ENCODE results near the gene LPP.
A peak's percentile ranks its signal among the peaks of the same experiment; 100 is the strongest.

Gene LPP

DNA sequence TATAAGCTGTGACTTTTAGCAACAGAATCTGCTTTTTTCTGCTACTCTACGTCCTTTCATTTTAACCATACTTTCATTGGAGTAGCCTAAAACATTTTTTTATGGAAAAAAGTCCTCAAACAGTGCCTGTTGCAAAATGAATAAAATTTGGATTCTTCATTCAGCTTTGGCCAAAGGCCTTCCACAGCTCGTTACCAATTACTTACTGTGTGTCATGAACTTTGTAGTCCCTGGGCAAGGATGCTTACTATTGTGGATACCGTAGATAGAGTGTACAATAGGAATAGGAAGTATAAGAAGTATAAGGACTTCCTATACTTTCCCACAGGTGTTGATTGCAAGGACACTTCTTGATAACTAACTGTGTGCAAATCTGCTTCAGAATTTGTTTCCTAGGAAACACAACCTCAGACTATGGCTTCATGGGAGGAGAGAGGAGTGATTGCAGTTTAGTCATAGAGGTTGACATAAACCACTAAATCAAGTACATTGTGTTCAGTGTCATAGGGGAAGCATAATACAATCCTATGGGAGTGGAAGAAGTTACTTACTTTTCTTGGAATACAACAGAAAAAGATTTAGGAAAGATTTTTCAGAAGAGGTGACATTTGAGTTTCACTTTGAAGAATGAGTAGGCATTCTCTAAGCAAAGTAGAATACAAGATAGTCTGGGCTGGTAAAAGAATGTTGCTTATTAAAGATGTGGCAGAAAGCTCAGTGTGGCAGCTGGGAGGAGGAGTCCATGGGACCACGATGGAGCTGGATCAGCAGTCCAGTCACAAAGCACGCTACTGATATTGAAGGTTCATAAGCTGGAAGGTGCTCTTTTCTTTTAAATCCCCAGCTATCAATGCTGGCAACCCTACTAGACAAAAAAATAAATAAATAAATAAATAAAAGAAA is 708.1 kb downstream of the LPP start:
- peak; percentile 47 for DNase-seq

DNA sequence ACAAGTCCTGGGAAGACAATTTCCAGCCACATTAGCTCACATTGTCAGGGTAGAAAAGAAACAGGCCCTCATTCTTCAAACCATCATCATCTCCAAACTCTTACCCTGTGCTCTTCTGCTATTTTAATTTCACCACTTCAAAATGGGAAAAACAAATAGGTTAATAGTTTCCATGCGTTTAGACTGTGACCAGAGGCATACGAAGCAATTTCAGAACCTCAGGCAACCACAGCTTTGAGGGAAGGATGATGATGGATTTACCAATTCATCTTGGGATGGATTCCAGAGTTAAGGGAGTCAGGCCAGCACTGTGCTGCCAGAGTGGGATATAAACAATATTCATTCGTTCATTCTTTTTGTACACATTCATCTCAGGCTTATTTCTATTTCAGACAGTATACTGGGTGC is 710.0 kb downstream of the LPP start:
- peak; percentile 95 for DNase-seq

DNA sequence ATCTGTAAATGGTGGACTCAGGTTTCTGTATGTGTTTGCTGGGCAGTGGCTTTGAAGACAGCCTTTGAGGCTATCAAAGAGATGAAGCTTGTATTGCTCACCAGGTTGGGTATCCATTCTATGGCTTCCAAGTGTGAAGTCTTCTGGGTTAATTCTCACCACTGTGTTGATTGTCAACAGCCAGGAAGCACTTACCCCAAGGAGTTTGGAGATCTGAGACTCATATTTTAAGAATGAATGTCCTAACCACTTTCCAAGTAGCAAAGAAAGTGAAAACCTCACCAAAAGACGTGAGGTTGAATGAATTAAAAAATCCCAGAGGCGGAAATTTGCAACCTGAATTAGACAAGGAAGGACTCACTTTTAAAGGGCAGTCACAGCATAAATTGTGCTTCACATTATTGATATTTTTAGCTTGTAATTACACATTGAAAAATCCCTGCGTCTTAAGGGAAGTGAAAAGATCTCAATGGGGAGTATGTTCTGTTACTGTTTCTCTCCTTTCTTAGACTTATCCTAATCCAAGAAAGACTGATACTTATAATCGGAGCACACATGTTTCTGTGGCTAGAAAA is 713.8 kb downstream of the LPP start:
- DNase-seq = no peak

DNA sequence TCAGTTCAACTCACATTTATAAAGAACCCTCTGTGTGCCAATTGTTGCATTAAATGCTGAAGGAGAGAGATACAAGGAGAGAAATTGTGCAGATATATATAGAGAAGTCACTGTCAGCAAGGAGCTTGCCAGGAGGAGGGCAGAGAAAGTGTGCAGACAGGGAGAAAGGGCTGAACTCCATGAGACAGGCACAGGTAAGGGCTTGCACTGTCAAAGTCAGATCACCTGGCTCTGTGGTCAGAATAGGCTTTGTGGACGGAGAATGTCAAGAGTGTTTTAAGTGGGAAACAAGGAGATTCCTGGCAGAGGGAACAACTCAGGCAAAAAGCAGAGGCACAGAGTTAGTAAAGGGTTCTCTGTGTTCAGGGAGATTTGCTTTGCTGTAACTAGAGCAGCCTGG is 714.8 kb downstream of the LPP start:
- no peak for DNase-seq

DNA sequence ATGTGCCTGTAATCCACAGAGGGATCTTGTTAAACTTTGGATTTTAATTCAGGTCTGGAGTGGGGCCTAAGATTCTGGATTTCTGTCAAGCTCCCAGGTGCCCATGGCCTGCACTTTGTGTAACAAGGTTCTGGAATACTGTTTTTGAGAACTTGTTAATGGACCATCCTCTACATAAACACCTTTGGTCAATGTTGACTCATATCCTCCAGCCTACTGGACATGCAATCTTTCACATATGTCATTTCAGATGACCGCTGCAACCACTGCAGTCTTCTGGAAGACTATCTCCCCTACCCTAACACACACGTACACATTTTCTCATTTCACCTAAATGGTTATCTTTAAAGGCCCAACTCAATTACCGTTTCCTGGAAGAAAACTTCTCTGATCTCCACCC is 715.7 kb downstream of the LPP start:
- no peak for DNase-seq

DNA sequence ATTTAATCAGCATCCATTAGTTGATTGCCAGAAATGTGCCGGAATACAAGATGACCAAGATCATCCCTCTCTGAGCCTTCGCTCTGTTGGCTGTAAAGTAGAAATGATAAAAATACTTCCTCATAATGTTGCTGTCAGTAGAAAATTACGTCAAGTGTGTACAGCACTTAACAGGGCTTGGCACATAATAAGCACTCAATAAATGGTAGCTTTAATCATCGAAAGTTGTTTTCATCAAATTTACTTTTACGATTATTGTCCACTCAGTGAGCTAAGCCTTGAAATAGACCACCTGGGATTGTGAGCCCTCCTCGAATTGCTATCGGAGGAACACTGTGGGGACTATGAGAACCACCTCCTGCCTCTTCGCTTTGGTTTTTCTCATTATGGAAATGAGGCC is 716.5 kb downstream of the LPP start:
- DNase-seq = no peak

DNA sequence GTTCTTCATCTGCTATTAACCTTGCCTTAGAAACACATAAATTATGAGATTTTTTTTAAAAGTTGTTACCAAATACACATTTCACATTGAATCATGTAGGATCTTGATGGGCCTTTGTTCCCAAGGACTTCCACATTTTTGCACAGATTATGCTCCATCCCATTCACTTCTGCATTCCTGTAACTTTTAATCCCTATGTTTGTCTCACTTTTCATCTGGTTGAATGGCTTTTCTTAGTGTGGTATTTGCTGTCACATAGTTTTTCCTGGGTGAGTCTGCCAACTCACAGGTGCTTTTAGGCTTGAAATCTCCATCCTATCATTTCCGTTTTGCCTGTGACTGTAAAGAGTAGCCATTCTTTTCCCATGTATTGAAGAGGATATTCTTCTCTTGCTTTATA is 720.6 kb downstream of the LPP start:
- no peak for DNase-seq

DNA sequence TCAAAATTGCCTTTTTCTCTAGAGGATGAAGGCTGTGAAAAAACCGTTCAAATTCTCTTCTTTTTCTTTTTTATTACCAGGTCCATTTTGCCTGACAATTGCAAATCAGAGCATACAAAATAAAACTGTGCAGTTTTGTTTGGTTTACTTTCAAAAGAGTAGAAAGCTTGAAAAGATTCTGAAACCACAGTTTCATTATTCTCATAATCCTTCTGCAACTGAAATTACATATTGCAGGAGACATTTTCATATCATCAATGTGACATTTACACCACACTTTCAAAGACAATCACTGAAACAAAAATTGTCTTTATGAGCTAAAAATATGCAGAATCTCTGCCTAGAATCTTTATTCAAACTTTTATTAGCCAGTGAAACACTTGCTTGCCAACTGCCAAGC is 721.5 kb downstream of the LPP start:
- DNase-seq = no peak

DNA sequence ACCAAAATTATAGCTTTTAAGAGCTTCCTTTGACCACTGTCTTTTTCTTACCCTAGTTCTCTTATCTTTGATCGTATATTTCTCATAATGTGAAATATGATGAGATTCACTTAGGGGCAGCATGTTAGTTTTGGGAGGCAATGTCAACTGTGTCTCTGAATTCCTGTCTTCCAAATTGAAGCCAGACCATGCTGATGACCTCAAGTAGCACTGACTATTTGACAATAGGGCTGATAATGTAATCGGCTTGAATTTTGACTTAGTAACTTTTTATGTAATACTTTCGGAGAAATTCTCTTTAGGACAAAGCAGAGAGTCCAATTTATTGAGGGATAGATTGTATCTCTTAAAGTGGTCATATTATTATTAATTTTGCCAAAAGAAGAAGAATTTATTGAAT is 722.4 kb downstream of the LPP start:
- no peak for DNase-seq

DNA sequence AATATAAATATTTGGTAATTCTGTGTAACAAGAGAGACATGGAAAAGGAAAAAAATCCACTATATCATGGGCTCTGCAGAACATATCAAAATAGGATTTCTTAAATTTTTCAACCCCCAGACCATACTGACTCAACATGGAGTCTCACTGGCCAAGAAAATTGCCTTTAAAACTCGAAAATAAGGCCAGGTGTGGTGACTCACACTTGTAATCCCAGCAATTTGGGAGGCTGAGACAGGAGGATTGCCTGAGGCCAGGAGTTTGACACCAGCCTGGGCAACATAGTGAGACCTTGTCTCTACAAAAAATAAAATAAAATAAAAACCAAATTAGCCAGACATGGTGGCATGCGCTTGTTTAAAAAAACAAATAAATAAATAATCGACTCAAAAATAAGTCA is 723.4 kb downstream of the LPP start:
- no peak for DNase-seq

DNA sequence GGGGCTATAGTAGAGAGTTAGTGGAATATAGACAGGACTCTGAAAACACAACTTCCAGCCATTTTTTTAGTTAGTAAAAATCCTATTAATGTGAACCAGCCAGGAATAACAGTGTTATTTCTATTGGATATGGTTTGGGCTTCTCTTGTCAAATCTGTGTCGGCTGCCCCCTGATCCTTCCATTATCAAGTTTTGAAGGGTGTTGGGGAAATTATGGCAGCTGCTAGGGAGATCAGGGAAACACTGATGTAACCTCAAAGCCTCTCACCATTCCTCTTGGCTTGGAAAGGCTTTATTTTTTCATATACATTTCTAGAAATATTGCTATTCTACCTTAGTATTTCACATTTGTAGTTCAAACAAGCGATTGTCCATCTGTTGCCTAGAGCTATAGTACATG is 724.1 kb downstream of the LPP start:
- DNase-seq = no peak

DNA sequence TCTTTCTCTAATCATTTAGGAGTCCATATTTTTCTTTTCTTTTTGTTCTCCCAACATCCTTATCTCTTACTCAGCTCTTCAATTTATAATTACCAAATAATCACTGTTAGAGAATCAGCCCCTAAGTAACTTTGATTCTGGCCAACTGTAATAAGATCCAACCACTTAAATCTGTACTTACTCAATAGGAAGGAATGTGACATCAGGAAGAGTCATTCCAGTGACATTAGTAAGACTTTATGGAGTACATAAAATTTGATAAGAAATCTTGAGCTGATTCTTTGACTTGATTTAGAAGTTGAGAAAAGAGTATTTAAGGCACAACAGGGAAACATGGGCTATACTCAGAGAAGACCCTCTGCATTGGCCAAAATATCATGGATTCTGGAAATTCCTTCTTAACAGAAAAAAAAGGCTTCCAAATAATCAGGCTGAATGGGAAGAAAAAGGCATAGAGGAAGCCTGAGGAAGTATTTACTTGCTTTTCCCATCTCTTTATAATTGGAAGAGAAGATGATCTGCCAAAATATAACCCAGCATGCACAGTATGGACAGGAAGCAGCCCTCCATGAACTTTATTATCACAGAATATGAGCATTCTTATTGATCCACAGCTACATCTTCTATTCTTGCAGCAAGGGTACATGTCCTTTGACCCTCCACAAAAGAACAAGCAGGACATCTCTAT is 728.1 kb downstream of the LPP start:
- peak; percentile 91 for DNase-seq

DNA sequence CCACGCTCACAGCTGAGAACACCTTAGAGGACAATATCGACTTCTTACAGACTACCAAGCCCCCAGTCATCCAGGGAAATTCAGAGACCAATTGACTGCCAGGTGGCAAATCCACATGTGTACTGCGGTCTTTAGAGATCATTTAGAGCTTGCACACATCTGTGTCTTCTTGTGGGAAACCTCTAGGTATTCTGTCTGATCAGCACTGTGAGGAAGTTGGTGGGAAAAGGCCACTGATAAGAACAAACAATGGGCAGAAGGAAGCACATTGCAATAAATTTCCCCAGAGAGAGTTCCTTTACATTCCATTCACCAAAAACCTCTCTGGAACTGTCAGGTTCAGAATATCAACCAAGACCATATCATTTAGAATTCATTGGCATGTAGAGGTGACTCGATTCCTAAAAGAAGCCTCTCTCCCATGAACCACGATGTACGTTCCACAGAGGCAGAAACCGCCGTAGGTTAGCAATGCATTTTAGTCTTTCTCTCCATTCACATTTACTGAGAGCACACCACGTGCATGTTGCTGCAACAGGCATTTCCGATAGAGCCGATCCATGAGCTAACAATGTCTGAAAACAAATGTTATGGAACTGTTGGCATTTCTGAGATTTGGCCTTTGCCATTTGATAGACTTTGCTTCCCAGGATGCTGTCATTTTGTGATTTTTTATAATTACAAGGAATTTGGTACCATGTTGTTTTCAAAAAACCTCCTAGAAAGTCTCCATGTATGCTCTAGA is 730.5 kb downstream of the LPP start:
- no peak for DNase-seq

DNA sequence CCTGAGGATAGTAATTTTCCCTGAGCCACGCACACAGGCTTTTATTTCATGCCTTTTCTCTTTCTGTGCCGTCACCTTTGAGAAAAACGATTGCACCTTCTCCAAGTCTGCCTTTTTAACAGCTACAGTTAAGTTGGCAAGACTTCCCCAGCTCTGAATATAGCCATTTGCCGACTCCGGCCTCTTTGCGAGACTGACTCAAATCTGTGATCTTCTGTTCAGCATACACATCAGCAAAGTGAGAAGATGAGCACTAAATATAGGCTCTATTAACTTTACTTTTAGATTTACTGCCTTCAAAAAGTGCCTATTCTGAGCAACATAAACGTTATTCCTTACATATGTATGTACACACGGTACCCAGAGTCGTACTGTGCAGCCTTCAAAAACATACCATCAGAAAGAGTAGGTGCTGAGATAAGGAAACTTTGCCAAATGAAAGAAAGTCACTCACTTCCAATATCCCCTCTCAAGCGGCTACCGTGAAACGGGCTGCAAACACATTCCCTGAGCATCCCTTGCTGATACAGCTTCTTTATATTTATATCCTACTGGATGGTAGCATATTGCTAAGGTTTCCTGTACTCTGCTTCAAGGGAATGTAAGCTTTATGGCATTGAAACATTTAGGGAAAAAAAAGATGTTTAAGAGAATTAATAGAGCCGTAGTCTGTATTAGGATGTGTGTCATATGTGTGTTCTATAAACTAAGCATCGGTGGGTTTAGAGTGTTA is 734.5 kb downstream of the LPP start:
- DNase-seq = no peak

DNA sequence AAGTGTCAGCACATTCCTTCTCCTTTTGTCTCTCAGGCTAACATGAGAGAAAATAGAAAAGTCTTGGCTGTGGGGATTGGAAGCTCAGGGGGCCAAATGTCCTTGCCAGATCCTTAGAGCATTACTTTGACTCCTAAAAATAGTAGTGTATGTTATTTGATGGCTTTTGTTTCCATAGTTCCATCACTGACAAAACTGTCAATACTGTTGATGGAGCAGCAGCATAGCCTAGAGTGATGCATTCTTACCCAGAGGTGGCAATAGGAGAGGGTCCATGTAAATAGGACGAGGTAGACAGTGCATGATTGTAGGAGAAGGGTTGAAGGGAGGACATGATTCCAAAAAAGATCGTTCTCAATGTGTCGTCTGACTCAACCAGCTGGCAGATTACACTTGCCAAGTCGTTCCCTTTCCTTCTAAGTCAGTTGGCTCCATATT is 735.1 kb downstream of the LPP start:
- DNase-seq = peak; percentile 20

DNA sequence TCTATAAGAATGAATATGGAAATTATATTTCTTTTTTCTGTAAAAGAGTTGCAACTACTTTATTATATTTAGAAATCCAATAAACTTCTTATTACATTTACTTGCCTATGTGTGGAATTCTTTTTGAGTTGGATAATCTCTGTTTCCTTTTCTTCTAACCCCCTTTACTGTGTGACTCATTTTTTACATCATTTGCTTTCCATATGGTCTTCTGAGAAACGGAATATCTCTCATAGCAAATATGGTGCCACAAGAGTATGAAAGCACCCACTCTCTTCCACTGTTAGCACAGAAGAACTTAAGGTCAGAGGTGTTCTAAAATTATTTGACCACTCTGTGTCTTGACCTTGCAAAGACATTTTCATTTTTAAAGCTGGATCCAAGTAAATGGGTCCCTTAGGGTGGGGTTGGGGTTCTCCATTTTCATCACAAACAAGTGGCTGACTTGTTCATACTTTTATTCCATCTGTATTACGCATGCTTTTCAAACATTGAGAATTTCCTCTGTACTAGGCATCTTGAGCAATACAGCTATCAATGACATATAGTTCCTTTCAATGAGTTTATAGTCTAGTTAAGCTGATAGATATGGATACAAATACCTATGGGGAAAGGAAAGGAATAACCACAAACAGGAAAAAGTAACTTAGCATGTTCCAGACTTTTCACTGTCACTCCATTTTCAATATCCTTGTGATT is 736.8 kb downstream of the LPP start:
- peak; percentile 81 for DNase-seq

DNA sequence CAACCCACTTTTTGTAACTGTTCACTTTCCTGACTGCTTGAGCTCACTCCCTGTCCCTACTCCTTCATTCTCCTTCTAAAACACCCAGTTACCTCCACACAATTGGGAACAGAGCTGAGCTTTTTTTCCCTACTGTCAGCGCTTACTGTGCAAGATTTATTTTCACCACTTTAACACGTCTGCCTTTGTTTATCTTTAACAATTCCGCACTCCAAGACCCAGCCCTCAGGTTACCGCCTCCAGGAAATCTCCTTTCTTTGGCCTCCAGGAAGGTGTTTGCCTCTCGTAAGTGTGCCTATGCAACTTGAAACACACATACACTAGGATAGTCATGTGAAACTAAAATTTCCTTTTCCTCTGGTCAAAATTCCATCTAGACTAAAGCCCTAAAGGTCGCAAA is 745.9 kb downstream of the LPP start:
- no peak for DNase-seq

DNA sequence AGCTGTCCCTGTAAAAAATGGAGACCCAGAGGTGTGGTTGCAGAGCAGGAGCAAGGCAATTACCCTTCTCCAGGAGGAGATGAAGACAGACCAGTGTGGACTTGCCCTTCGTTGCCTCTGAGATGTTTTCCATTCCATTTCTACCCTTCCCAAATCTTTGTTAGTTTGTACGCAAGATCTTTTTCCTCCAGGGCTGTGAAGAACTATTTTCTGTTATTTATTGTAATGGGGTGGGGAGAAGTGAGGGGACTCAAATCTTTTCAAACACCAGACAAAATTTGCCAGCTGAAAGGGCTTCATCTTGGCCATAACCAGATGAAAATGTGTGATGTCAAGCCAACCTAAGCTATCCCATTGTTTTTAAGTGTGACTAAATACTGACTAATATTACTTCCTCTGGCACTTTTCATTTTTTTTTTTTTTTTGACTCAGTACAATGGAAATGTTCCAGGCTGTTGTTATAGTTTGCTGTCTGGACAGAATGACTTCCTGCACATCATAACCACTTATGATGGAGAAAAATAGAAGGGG is 746.5 kb downstream of the LPP start:
- peak; percentile 80 for DNase-seq

DNA sequence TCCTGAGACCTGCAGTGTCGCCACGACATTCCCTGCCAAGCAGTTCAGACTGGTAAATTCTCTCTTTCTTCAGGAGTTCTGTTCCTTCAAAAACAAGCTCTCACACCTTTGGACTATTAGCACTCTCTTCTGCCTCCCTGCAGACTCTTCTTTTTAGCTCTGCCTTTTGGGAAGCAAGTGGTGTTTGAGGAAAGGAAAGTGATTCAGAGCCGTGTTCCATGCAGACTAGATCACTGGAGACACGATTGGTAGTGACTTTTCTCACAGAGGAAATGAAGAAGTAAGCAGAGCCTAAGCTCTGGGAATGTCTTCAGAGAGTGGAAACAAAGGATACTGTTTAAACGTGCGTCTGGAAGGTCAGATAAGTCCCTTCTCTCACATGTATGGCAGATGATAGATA is 747.2 kb downstream of the LPP start:
- peak; percentile 31 for DNase-seq

DNA sequence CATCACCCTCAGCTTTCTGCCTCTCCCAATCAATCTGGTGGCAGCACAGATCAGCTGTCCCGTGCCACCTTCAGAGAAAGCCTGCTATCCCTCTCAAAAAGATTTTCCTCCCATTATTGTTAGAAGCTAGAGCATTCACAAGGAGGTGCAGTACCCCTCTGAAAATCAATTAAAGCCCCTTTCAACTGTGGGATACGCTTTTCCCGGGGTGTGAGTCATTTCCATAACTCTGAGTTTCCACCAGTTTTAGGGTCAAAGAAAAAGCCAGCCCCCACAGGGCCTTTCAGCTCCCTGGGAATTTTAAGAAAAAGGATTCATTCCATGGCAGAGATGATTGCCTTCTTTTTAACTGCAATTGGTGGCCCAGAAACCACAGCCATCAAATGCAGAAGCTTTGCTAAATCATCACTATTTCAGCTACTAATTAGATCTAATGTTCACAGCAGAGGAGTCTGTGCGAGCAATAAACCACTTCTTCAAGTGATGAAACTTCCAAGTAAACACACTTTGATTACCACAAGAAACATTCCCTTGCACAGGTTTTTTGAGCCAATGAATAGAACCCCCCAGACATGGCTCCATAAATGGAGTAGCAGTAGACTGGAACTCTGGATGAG is 747.8 kb downstream of the LPP start:
- peak; percentile 48 for DNase-seq

DNA sequence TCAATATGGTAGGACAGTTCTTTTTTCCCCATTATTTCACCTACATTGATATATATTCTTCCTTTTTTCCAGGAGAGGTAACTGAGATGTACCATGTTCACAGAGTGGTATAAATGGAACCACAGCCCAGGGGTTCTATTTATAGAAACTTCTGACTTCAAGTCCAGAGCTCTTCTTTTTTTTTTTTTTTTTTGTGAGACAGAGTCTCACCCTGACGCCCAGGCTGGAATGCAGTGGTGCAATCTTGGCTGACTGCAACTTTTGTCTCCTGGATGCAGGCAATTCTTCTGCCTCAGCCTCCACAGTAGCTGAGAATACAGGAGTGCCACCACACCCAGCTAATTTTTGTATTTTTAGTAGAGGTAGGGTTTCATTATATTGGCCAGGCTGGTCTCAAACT is 750.7 kb downstream of the LPP start:
- DNase-seq = peak; percentile 55
